Superior temporal gyrus (tissue), 1 donor: ENCODE data around the gene IFNA17.
"Not testable (repeated sequence)": the region's sequence is repeated elsewhere in the genome, so short reads cannot be mapped to it uniquely, and the experiment has no call there.

Experiments used
- DNase-seq: peaks from one replicate; pipeline ENCODE4 v3.0.0-alpha.2; 2016; ENCODE audit errors: extremely low spot score

IFNA17 gene

DNA sequence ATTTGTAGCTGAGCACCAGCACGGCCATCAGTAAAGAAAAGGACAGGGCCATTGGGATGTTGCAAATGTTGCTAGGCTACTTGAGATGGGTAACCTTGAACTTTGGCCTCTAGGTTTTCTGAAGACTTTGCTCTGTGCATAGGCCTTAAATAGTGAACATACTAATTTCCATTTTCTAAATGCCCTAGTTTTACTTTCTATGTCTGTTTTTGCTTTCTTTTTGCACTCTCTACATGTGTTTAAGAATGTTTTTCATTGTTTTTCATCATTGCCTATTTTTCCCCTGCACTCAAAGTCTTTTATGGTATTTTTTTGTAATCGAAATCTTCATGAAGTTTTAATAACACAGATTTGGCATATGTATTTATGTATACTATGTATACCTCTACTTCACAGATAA is at the start of gene IFNA17:
Gene IFNA17, minus strand, starts transcription at position 101 of the 400 bp plus-strand sequence. Its CDS starts 49 bp downstream, at position 52.
- DNase-seq: no peak

DNA sequence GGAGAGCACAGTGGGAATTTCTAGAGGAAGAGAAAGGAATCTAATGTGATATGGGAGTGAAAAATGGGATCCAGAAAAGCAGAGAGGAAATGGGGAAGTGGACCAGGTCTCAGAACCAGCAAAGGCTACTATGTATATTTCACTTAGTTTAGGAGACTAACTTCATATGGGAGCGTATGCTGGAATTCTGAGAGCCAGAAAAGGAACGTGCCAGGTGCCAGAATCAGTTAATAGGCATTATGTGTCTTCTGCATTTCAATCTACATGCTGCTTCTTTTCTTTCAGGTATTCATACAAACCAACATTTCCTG is 40.3 kb upstream of the IFNA17 start:
- no peak for DNase-seq

DNA sequence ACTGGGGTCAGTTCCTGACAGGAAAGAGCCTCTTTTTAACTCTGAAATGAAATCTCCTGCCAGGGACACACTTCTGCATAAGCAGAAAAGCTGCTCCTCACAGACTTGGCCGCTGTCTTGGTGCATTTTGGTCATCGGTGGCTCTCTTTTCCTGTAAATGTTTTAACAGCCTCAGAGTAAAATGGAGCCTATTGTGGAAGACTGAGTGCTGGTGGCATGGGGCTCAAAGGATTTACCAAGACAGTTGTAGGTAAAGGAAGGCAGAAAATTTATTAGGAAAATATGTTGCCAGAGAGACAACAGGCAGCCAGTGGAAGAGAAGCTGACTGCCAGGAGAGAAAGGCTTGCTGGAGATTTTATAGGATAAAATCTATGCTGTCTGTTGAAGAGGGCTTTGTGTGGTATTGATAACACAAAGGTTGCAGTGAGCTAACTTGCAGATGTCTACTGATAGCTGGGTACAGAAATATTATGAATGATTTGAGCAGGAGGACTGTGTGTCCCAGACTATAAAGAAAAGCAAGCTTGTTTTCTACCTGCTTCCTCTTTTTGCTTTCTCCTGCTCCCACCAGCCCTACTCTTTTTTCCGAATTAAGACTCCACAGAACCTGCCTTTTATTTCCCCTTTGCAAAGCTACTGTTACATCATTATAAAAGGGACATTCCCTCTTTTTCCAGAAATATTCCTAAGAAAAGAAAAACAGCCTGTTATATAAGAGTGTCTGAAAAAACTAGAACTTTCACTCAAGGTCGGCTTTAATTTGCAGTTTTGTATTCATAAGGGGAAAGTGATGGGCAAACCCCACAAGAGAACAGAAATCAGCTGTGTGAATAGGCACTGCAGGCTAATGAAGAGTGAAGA is 39.7 kb upstream of the IFNA17 start:
- DNase-seq: peak; percentile 12

DNA sequence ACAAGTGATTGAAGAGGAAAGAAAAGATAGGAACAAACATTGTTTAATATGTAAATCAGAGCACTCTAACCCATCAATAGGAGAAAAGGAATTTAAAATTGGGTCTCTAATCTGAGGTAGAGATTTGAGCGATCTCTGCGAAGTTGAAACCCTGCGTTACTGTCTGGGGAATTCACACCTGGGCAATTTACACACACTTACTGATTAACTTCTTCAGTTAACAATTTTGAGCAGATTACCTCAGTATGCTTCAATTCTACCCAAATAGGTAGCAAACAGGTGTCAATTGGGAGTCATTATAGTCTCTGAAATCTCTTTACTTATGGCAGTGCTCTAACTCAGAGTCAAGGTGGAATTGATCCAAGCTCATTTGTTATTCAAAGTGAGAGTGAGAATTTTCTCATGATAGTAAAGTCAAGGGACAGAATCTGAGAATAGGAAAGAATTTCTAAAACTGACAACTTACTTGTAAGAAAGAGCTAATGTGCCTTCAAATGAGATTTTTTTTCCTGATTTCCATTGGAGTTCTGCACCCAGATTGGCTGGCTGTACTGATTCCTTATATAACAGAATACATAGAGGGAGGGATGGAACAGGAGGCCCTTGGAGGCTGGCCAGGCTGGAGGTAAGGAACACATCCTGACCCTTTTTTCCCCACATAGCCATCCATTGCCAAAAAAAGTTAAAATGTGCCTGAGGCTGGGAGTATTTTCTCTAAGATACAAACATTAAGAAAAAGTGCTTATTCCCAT is 38.9 kb upstream of the IFNA17 start:
- no peak for DNase-seq

DNA sequence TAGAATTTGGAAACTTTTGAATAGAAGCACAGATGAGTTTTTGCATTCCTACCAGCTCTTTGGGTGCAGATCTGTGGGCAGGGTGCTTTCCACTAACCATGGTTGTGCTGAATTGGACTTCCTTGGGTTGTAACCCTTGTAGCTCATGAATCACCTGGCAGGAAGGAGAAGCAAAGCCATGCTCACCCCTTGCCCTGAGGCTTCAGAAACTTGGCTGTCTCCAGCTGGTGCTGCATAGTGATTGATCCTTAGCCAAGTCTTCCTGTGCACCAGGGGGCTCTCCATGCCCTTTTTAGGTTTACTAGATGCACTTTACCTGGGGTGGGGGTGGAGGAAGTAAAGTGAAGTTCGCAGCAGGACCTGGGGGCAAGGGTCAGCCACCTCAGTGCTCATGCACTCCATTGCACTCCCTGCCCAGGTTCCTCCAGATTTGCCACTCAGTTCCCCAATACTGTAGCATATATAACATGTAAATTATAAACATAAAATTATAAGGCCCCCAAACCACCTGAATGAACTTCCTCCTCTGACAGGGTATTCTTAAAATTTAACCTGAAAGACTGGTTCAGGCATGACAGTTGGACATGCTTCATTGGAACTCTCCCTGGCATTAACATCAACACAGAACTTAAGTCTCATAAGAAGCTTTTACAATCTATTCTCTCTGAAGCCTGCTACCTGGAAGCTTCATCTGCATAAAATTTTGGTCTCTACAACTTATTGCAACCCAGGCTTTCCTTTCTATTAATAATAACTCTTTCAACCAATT is 37.6 kb upstream of the IFNA17 start:
- DNase-seq: no peak

DNA sequence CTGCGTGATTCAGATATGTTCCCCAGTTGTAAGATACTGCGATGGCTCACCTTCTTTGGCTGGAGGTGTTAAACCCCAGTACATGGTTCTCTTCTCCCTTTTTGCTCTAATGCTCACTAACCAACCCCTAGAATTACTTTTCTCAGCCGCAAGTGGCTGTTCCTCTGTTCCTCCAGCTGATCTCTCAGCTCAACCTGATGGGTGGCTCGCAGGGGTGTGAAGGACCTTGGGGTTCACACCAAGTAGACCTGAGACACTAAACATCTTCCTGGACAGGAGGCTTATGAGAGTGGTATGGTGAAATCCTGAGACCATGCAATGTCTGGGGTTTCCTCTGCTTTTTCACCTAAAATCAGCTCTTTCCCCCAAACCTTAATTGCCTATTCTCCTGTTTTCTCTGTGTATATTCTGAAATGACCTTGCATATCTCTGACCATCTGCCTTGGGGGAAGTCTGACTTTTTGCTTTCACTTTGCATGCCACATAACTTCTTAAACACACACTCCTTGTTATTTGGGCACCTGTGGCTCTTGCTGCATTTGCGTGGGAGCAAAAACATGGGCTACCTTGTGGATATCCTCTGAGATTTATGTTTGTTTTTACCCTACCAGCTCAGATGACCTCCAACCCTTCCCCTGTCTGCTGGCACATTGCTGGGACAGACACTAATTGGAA is 27.7 kb upstream of the IFNA17 start:
- no peak for DNase-seq

DNA sequence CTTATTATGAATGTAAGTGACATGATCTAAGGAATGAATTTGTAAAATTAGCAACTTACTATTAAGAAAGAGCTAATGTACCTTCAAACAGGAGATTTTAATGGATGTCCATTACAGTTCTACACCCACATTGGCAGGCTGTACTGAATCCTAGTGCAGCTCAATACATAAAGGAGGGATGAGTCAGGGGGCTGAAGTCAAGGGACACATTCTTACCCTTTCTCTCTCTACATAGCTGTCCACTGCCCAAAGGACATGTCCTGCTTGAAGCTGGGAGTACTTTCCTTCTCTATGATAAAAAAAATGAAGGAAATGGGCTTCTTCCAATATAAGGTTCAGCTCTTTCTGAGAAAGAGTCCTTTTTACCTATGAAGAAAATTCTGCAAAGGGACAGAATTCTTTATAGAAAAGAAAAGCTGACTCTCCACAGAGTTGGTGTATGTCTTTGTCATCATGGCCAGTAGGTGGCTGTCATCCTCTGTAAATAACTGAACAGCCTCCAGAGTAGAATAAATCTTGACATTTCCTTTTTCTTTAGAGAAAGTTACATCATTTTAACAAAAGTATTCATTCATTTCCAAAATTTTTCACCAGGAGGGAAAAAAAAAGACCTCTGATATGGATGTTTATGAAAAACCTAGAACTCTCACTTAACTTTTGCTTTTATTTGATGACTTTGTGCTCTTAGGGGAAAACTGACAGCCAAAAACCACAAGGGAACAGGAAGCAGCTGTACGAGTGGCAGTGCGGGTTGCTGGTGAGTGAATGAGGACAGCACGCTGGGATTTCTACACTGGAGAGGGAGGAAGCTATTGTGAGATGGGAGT is 24.9 kb upstream of the IFNA17 start:
- DNase-seq: peak; percentile 80

DNA sequence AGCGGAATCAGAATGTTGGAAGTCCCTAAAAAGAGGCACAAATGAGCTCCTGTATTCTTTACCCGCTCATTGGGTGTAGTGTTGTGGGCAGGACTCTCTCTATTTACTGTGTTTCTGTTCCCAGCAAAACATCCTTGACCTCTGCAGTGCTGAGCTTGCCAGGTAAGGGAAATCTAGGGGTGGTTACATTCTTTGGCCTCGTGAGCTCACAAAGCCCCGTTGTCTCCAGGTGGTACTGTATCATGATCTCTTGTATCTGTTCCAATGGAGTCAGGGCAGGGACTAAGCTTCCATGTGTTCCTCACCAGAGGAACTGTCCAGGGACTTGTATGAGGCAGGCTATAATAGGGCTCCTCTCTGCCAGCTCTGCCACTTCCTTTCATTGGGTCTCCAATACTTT is 23.6 kb upstream of the IFNA17 start:
- no peak for DNase-seq

DNA sequence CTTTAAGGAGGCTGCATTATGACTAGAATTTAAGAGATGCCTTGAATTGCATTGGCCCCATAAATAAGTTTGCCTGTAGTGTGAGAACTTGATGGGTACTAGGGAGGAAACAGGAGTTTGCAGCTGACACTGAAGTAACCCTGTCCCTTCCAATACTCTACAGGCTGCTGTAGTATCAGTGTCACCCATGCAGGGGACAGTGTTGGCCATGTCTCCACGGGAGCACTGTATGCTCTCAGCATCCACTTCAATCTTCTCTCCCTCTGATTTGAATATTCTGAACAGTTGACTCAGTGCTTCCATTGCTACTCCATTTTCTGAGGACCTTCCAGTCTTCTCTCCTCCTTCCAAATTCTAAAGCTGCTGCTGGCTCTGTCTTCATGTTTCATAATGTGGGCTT is 23.2 kb upstream of the IFNA17 start:
- DNase-seq: no peak

DNA sequence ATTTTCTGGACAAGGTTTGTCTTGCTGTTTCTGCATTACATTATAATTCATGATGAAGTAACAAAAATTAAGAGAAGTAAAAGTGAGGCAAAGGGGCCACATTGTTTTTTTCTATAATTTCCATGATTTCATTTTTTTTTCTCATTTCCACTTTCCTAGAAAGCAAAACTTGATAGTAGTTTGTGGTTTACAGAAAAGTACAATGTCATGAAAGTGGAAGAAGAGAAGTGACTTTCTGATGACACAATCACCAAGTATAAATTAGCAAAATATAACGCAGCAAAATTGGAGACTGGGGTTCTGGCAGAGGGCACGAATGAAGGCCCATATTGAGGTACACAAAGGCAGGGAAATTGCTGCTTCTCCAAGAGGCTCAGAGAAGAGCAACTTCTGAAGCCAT is 16.8 kb upstream of the IFNA17 start:
- DNase-seq: no peak

DNA sequence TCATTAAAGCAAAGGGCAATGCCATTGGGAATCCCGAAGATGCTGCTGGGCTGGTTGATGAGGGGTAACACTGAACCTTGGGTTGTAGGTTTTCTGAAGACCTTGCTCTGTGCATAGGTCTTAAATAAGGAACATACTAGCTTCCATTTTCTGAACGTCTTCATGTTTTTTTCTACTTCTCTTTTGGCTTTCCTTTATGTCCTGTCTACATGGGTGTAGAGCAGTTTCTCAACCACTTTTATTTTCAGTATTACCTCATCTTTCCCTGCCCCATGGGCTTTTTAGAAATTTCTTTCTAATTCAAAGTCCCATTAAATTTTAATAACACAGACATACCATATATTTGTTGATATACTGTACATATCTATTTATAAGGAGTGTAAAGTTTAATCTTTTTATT is 11.9 kb upstream of the IFNA17 start, which contains the start of gene IFNA14:
Gene IFNA14, minus strand, starts transcription at position 95 of the 400 bp plus-strand sequence. Its CDS starts 70 bp downstream, at position 25.
- DNase-seq: no peak

DNA sequence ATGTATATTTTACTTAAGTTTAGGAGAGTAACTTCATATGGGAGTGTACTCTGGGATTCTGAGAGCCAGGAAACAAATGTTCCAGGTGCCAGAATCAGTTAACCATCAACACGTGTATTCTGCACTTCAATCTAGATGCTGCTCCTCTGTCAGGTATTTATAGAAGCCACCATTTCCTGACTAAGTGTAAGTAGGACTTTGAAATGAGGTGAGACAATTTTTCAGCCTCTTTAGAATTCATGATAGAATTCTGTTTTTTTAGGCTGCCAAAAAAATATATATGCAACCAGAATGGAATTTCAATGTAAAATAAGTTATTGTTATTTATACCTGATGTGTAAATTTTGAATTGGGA is 8.3 kb upstream of the IFNA17 start:
- not testable (repeated sequence) for DNase-seq

DNA sequence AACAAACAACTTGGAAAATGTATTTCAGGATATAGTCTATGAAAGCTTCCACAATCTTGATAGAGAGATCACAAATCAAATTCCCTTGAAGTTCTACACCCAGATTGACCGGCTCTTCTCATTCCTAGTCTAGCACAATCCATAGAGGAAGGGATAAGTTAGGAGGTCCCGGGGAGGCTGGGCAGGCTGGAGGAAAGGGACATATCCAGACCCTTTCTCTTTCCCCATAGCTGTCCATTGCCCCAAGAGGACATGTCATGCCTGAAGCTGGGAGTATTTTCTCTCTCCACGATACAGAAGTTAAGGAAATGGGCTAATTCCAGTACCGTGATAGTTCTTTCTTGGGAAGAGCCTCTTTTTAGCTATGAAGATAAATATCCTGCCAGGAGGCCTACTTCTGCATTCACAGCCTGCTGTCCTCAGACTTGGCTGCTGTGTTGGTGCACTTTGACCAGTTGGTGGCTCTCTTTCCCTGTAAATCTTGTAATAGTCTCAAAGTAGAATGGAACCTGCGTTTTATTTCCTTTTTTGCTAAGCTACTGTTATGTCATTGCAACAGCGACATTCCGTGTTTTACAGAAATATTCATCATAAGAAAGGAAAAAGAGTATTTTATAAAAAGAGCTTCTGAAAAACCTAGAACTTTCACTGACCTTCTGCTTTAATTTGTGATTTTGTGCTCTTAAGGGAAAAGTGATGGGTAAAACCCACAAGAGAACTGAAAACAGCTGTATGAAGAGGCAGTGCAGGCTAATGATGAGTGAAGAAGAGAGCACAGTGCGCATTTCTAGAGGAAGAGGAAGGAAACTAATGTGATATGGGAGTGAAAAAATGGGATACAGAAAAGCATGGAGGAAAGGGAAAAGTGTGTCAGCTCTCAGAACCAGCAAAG is 7.7 kb upstream of the IFNA17 start:
- peak; percentile 67 for DNase-seq

DNA sequence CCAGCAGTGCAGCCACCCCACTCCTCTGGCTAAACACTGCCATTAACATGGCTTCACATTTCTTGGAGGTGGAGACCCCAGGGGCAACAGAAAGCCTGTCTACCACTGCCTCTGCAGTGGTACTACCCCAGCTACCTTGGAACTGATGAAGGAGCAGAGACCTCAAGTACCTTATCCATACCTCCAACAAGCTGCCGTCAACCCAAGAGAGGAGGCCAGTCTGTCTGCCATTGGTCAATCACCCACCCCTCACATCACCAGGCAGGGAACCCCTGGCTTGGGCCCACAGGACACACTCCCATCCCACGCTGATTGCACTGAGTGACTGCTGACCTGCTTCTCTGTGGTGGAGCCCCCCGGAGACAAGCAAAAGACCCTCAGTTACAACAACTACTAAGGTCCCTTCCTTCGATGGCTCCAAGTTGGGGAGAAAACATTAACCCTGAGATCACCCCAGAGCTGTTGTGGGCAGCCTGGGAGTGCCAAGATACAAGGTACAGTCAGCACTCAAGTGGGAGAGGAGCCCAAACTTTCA is 6.2 kb upstream of the IFNA17 start:
- no peak for DNase-seq

DNA sequence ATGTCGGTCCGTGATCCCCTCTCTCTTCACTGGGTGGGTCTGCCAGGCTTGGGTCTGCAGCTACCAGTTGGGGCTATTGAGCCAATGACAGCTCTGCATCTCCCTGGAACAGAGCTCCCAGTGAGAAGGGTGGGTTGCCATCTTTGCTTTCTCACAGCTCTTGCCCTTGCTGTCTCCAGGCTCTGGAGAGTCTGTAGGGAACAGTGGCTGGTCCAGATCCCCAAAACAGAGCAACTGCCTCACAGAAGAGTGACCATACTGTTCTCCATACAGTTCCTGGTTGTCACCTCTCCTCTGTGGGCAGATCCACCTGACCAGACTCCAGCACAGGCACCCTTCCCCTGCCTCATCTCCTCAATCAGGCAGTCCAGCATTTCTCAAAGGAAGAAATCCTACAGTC is 5.2 kb upstream of the IFNA17 start:
- no peak for DNase-seq

DNA sequence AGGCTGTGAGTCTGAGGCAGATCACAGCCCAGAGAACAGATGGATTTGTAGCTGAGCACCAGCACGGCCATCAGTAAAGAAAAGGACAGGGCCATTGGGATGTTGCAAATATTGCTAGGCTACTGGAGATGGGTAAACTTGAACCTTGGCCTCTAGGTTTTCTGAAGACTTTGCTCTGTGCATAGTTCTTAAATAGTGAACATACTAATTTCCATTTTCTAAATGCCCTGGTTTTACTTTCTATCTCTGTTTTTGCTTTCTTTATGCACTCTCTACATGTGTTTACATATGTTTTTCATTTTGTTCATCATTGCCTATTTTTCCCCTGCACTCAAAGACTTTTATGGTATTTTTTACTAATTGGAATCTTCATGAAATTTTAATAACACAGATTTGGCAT is 10.8 kb downstream of the IFNA17 start, which contains the start of gene IFNA16:
Gene IFNA16, minus strand, starts transcription at position 101 of the 400 bp plus-strand sequence. Its CDS starts 6 bp downstream, at position 95.
- not testable (repeated sequence) for DNase-seq

DNA sequence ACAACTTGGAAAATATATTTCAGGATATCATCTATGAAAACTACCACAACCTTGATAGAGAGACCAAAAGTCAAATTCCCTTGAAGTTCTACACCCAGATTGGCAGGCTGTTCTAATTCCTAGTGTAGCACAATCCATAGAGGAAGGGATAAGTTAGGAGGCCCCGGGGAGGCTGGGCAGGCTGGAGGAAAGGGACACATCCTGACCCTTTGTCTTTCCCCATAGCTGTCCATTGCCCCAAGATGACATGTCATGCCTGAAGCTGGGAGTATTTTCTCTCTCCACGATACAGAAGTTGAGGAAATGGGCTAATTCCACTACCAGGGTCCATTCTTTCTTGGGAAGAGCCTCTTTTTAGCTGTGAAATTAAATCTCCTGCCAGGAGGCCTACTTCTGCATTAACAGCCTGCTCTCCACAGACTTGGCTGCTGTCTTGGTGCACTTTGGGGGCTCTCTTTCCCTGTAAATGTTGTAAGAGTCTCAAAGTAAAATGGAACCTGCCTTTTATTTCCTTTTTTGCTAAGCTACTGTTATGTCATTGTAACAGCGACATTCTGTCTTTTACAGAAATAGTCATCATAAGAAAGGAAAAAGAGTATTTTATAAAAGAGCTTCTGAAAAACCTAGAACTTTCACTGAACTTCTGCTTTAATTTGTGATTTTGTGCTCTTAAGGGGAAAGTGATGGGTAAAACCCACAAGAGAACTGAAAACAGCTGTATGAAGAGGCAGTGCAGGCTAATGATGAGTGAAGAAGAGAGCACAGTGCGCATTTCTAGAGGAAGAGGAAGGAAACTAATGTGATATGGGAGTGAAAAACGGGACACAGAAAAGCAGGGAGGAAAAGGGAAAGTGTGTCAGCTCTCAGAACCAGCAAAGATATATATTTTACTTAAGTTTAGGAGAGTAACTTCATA is 14.4 kb downstream of the IFNA17 start:
- DNase-seq: not testable (repeated sequence)

DNA sequence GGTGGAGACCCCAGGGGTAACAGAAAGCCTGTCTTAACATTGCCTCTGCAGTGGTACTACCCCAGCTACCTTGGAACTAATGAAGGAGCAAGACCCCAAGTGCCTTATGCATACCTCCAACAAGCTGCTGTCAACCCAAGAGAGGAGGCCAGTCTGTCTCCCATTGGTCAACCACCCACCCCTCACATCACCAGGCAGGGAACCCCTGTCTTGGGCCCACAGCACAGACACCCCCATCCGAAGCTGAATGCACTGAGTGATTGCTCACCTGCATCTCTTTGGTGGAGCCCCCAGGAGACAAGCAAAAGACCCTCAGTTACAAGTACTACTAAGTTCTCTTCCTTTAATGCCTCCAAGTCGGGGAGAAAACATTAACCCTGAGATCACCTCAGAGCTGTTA is 15.9 kb downstream of the IFNA17 start:
- not testable (repeated sequence) for DNase-seq
